ENCODE measurements around the gene PKP1.

DNA sequence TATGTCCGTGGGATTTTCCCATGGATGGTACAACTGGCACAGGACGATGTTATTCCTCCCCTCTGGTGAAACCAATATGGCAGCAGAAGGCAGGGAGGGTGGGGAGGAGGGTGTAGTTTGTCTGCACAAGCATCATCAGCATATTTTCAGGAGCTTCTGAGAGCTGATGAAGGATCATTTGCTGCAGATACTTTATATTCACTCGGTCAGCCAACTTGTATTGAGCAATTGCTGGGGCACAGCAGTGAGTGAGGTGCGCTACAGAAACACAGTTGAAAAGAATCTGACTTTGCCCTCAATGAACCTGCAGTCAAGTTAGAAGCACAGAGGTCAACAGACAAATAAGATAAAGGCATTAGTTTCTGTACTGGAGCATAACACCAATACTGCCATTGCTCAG, 13.0 kb downstream of the PKP1 start:
- TF ChIP-seq CTCF (IDR thresholded peaks at IDR 0.05; ENCODE audit: low read length) (no peak), EZH2 (IDR thresholded peaks at IDR 0.05; ENCODE audit: borderline replicate concordance, low read length) (no peak)
